Heart left ventricle (tissue), 16 donors: Measurements from ENCODE around the gene SLC26A9. TPM values are rescaled to one million over a fixed set of nuclear protein-coding genes. Genes with fewer than 3 reads are reported as not detected.

Experiments
- ATAC-seq, 4 donors: fragments of 200-7000 bp; cut with Tn5 transposase; one replicate each; pipeline ENCODE4 v1.9.1; 2020 to 2022; ENCODE audit warnings: moderate library complexity in 4 of 4, mild to moderate bottlenecking in 3 of 4, moderate number of reproducible peaks in 1 of 4
- DNase-seq, 5 donors: peaks; one replicate each; pipeline ENCODE4 v3.0.0-alpha.2; 2020
- H3K27ac ChIP-seq, 12 donors: fragments of 200-600 bp; sonication (generic) in 4 of 12; one replicate each; pipeline versions ENCODE4 v1.5.0 to v1.8.0; 2016 to 2022; ENCODE audit warnings: mild to moderate bottlenecking in 2 of 12
- H3K27me3 ChIP-seq, 9 donors: fragments of 200-600 bp; sonication (generic) in 2 of 9; one replicate each; pipeline versions ENCODE4 v1.5.1 to v1.8.0; 2016 to 2022; ENCODE audit warnings: mild to moderate bottlenecking in 3 of 9
- H3K36me3 ChIP-seq, 9 donors: fragments of 200-600 bp; sonication (generic) in 2 of 9; one replicate each; pipeline versions ENCODE4 v1.5.0 to v1.8.0; 2018 to 2022; ENCODE audit warnings: mild to moderate bottlenecking in 2 of 9
- H3K4me1 ChIP-seq, 12 donors: fragments of 200-600 bp; sonication (generic) in 4 of 12; one replicate each; pipeline versions ENCODE4 v1.5.0 to v1.8.0; 2016 to 2022; ENCODE audit warnings: mild to moderate bottlenecking in 3 of 12
- H3K4me3 ChIP-seq, 12 donors: fragments of 200-600 bp; sonication (generic) in 4 of 12; one replicate each; pipeline versions ENCODE4 v1.5.0 to v1.8.0; 2017 to 2022; ENCODE audit warnings: mild to moderate bottlenecking in 9 of 12, moderate library complexity in 4 of 12
- H3K9me3 ChIP-seq, 12 donors: fragments of 200-600 bp; sonication (generic) in 4 of 12; one replicate each; pipeline versions ENCODE4 v1.5.0 to v1.8.0; 2016 to 2022; ENCODE audit warnings: mild to moderate bottlenecking in 1 of 12
- POLR2A ChIP-seq, 2 donors: fragments of 450-650 bp; IDR thresholded peaks; one replicate each; pipeline ENCODE4 v1.6.1; 2017; ENCODE audit warnings: antibody characterized with exemption in 2 of 2, mild to moderate bottlenecking in 2 of 2, moderate library complexity in 2 of 2
- WGBS, 4 donors: extraction: QIAGEN DNeasy Blood & Tissue Kit in 2 of 4; methylation state at CpG; one replicate each; pipeline versions ENCODE4 v1.1.5 to v1.1.7; 2013 to 2018; 5-methylcytosine and 5-hydroxymethylcytosine counted together
- intact Hi-C, 10 donors: fragments of 100-400 bp; cut with DNase I; formaldehyde crosslinking; loops; one replicate each; pipeline versions ENCODE4 v1.11.1 to v1.14.2; 2022
- polyA plus RNA-seq, 2 donors: library from polyadenylated mRNA; stranded (reverse); fragments of 200-250 nt; gene quantifications; one replicate each; pipeline ENCODE4 v1.2.3, GENCODE V29; 2013
- total RNA-seq, 9 donors: library from RNA; depleted of rRNA in 2 of 9; stranded (reverse); fragments of >200 nt in 2 of 9; fragmentation: NEBNext Ultra II Directional in 3 of 9; extraction: Animal tissue kit (Norgen Biotek cat#: 25700) in 3 of 9; gene quantifications; one replicate each; pipeline versions ENCODE4 v1.1.0 to v1.2.4, GENCODE V29; 2016 to 2023
- TF ChIP-seq, protein P1 (sequence below), 12 donors: fragments of 200-600 bp; sonication (generic) in 4 of 12; IDR thresholded peaks; one replicate each; pipeline versions ENCODE4 v1.5.0 to v1.8.0; 2018 to 2022; ENCODE audit warnings: antibody characterized with exemption in 12 of 12, mild to moderate bottlenecking in 5 of 12
- donor health status: ischemic (EF 13 %, LVEDD 7.1; RV severe dilation, severe dysfunction).
- donor health status: healthy with polysubstance abuse.
- donor health status: DM: no; HTN: yes; CAD: no.
- donor health status: DM: no; HTN: no; CAD: no.
- donor health status: ischemic (EF 25% LVEDD 6.9; RV normal size, moderate dysfunction).
- donor health status: ischemic (EF 25% LVEDD 5.7; RV mildly dilated, moderate dysfunction).
- donor health status: healthy.
- donor health status: DM: yes; HTN: yes; CAD: no.
- donor health status: ischemic (EF 35%, LVEDD 5.7; RV mildly dilated, moderate dysfunction).
- donor health status: nonischemic (EF 11% LVEDD 7.7; RV severe dilation, severe dysfunction).
- donor health status: DM: yes; HTN: yes; CAD: no.
- donor health status: PGD.
- donor health status: ischemic (EF 29% LVEDD 5.4; RV normal size, mild dysfunction).
- donor health status: nonischemic (EF 23%, LVEDD 6.1; RV moderate dilation, normal function).

SLC26A9 gene
- total and polyA plus RNA-seq, 11 donors = 4.1 to 39.6 (median 11.0) TPM

DNA sequence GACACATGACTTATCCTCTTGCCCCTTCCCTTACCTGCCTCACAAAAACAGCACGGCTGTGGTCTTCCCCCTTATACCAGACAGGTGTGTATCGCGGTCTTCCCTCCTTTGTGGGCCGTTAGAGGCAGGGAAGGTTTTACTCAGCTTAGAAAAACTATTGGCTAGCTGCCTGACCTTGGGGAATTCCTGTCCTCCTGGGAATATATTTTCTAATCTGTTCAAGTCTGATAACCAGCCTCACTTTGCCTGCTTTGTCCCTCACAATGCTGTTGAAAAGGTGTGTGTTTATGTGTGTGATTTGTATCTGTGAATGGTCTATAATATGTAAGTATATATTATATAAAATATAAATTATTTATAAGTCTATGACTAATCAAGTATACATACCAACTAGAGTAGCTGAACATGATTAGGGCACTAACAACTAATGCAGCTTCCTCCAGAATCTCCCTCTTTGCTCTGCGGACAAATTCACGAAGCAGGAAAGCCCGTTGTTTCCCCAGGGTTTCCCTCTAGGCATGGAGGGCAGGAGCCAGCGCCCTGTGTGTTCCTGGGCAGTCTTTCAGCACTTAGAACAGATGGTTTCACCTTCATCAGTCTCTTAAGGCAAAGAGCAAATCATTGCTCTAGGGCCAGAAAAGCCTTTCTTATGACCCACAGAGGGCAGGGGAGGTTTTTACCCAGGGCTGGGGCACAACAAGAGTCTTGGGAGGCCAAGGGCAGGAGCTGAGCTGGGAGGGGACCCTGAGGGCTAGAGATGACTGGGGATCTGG is 25.6 kb downstream of the SLC26A9 start:
- no peaks in the 10 kb centered on the region for H3K36me3 ChIP-seq
- H3K9me3 ChIP-seq = no peaks in the 10 kb centered on the region
- intact Hi-C loops = loop anchor here in 8 of 10 donors (2.0 to 10.0 kb wide), 8 partner anchors 59 to 260 kb away; partner anchors contain the start of gene SLC41A1 (in 2 of the 8)
- peak overlapping the region; percentile 28 to 94 (median 86) for H3K27ac ChIP-seq
- ATAC-seq = no peak
- no peak for DNase-seq
- TF ChIP-seq, protein P1, sequence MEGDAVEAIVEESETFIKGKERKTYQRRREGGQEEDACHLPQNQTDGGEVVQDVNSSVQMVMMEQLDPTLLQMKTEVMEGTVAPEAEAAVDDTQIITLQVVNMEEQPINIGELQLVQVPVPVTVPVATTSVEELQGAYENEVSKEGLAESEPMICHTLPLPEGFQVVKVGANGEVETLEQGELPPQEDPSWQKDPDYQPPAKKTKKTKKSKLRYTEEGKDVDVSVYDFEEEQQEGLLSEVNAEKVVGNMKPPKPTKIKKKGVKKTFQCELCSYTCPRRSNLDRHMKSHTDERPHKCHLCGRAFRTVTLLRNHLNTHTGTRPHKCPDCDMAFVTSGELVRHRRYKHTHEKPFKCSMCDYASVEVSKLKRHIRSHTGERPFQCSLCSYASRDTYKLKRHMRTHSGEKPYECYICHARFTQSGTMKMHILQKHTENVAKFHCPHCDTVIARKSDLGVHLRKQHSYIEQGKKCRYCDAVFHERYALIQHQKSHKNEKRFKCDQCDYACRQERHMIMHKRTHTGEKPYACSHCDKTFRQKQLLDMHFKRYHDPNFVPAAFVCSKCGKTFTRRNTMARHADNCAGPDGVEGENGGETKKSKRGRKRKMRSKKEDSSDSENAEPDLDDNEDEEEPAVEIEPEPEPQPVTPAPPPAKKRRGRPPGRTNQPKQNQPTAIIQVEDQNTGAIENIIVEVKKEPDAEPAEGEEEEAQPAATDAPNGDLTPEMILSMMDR (IDR thresholded peaks at IDR 0.05) = no peak
- TF ChIP-seq POLR2A (IDR thresholded peaks at IDR 0.05) = no peak
- 17 to 39% (median 27%) methylated on average over 6 to 8 of the region's 8 CpGs for WGBS, 4 donors
- H3K27me3 ChIP-seq = no peaks in the 10 kb centered on the region
- peaks cover 3 to 82% (median 44%) of the 10 kb centered on the region in 12 donors for H3K4me1 ChIP-seq
- peak overlapping the region in 2 of 12 donors; percentile 14 to 43 for H3K4me3 ChIP-seq

GRCh38 chr1:205916541-205916940 is 26.7 kb downstream of the SLC26A9 start:
- H3K36me3 ChIP-seq = no peaks in the 10 kb centered on the region
- WGBS, 4 donors = 52 to 63% (median 58%) methylated on average over 7 of the region's 7 CpGs
- peak overlapping the region; percentile 28 to 94 (median 86) for H3K27ac ChIP-seq
- no peaks in the 10 kb centered on the region for H3K9me3 ChIP-seq
- TF ChIP-seq POLR2A (IDR thresholded peaks at IDR 0.05) = no peak
- TF ChIP-seq, protein P1 (IDR thresholded peaks at IDR 0.05) = no peak
- no peaks in the 10 kb centered on the region for H3K27me3 ChIP-seq
- ATAC-seq (peak in 2 of 4 donors; percentile 4 to 24), DNase-seq (no peak)
- peaks cover 3 to 83% (median 45%) of the 10 kb centered on the region in 12 donors for H3K4me1 ChIP-seq
- intact Hi-C loops = loop anchor here in 6 of 10 donors (5.0 to 10.0 kb wide), 5 partner anchors 104 to 259 kb away; partner anchors contain the start of gene SLC41A1 (in 2 of the 6)
- H3K4me3 ChIP-seq = no peak overlapping the region

GRCh38 chr1:205915354-205915990 is 27.8 kb downstream of the SLC26A9 start:
- peak in 3 of 5 donors; percentile 34 to 73 (median 51) for DNase-seq
- Histone ChIP-seq H3K4me1 (peaks cover 3 to 77% (median 41%) of the 10 kb centered on the region in 12 donors), H3K9me3 (no peaks in the 10 kb centered on the region), H3K27ac (peak overlapping the region; percentile 68 to 94 (median 86)), H3K36me3 (no peaks in the 10 kb centered on the region), H3K4me3 (no peak overlapping the region), H3K27me3 (no peaks in the 10 kb centered on the region)
- intact Hi-C loops = loop anchor here in 7 of 10 donors (2.0 to 10.0 kb wide), 6 partner anchors 103 to 258 kb away; partner anchors contain the start of gene SLC41A1 (in 2 of the 7)
- WGBS, 4 donors = 39 to 50% (median 48%) methylated on average over 10 of the region's 10 CpGs
- no peak for TF ChIP-seq POLR2A (IDR thresholded peaks at IDR 0.05)
- TF ChIP-seq, protein P1 (IDR thresholded peaks at IDR 0.05) = no peak
- peak; percentile 4 to 27 (median 21) for ATAC-seq

- H3K27ac ChIP-seq = peak overlapping the region; percentile 68 to 94 (median 86)
- peaks cover 3 to 69% (median 37%) of the 10 kb centered on the region in 12 donors for H3K4me1 ChIP-seq
- intact Hi-C loops = loop anchor here in 9 of 10 donors (2.0 to 10.0 kb wide), 6 partner anchors 102 to 257 kb away; partner anchors contain the start of gene SLC41A1 (in 6 of the 9)
- no peaks in the 10 kb centered on the region for H3K27me3 ChIP-seq
- no peak for TF ChIP-seq POLR2A (IDR thresholded peaks at IDR 0.05)
- TF ChIP-seq, protein P1 (IDR thresholded peaks at IDR 0.05) = no peak
- H3K36me3 ChIP-seq = no peaks in the 10 kb centered on the region
- DNase-seq (peak in 2 of 5 donors; percentile 69 to 71), ATAC-seq (peak; percentile 51 to 72 (median 63))
- 46 to 62% (median 56%) methylated on average over 4 to 7 of the region's 7 CpGs for WGBS, 4 donors
- H3K4me3 ChIP-seq = no peak overlapping the region
- H3K9me3 ChIP-seq = no peaks in the 10 kb centered on the region
Measured at GRCh38 chr1:205914730-205915129, 28.5 kb downstream of the SLC26A9 start.
